PC-9 (cell line): ENCODE measurements around the gene ACSM4. TPM values are rescaled to one million over a fixed set of nuclear protein-coding genes. Genes with fewer than 3 reads are reported as not detected.

Source experiments
- BruUV-seq: library from RNA; stranded (reverse); fragments of 400-500 nt; replicated peaks from 2 replicates; lab custom pipeline; 2021; lab: Mats Ljungman, UMichigan
- CTCF ChIA-PET: fragments of 300-600 bp; sonication (Branson Sonifier 250); formaldehyde crosslinking; loops from one replicate; lab custom pipeline; 2022; ENCODE audit warnings: antibody characterized with exemption; lab: Charles Lee
- POLR2A ChIA-PET: fragments of 300-600 bp; sonication (Branson Sonifier 250); formaldehyde crosslinking; loops from one replicate; lab custom pipeline; 2022; ENCODE audit warnings: antibody characterized with exemption; ENCODE audit not compliant: unreplicated experiment; lab: Charles Lee
- DNase-seq, 2 experiments: peaks; one replicate each; pipeline versions ENCODE4 v3.0.0 to v3.0.0-alpha.2; 2015 to 2022; ENCODE audit warnings: mixed read lengths in 1 of 2
- H2AFZ ChIP-seq: fragments of 200-600 bp; sonication (generic); 2 replicates; pipeline ENCODE4 v1.8.1; 2017; ENCODE audit warnings: antibody characterized with exemption
- H3F3A ChIP-seq: fragments of 200-600 bp; sonication (generic); 2 replicates; pipeline ENCODE4 v1.8.1; 2017; ENCODE audit warnings: antibody characterized with exemption, mild to moderate bottlenecking, low read depth; ENCODE audit not compliant: insufficient read depth
- H3K27ac ChIP-seq: fragments of 200-600 bp; sonication (generic); 2 replicates; pipeline ENCODE4 v1.6.1; 2016; ENCODE audit warnings: mixed run types
- H3K27me3 ChIP-seq: fragments of 200-600 bp; sonication (generic); 2 replicates; pipeline ENCODE4 v1.6.1; 2016; ENCODE audit warnings: low read depth, mixed run types; ENCODE audit not compliant: insufficient read depth
- H3K36me3 ChIP-seq: fragments of 200-600 bp; sonication (generic); 2 replicates; pipeline ENCODE4 v1.6.1; 2016; ENCODE audit warnings: low read depth, mixed run types
- H3K4me1 ChIP-seq: fragments of 200-600 bp; sonication (generic); replicated peaks from 2 replicates; pipeline ENCODE4 v1.6.1; 2016; ENCODE audit warnings: mixed run types; ENCODE audit not compliant: insufficient read depth
- H3K4me2 ChIP-seq: fragments of 200-600 bp; sonication (generic); 2 replicates; pipeline ENCODE4 v1.6.1; 2017; ENCODE audit warnings: mixed run types
- H3K4me3 ChIP-seq: fragments of 200-600 bp; sonication (generic); 2 replicates; pipeline ENCODE4 v1.6.1; 2016; ENCODE audit warnings: mixed run types
- H3K79me2 ChIP-seq: fragments of 200-600 bp; sonication (generic); 2 replicates; pipeline ENCODE4 v1.6.1; 2017; ENCODE audit warnings: low read depth, mixed run types
- H3K9me2 ChIP-seq: fragments of 200-600 bp; sonication (generic); 2 replicates; pipeline ENCODE4 v1.8.1; 2017; ENCODE audit warnings: mild to moderate bottlenecking; ENCODE audit not compliant: insufficient read depth
- H3K9me3 ChIP-seq: fragments of 200-600 bp; sonication (generic); 2 replicates; pipeline ENCODE4 v1.8.1; 2016; ENCODE audit warnings: low read depth; ENCODE audit not compliant: insufficient read depth
- H4K20me1 ChIP-seq: fragments of 200-600 bp; sonication (generic); 2 replicates; pipeline ENCODE4 v1.8.1; 2017; ENCODE audit not compliant: insufficient read depth
- CTCF ChIP-seq: fragments of 200-600 bp; sonication (generic); conservative IDR thresholded peaks from 2 replicates; pipeline ENCODE4 v1.6.1; 2017; ENCODE audit warnings: mixed run types, antibody characterized with exemption, mild to moderate bottlenecking, moderate library complexity
- EZH2 ChIP-seq: fragments of 200-600 bp; sonication (generic); IDR thresholded peaks from 2 replicates; pipeline ENCODE4 v1.8.0; 2017; ENCODE audit warnings: antibody characterized with exemption, low read depth
- intact Hi-C: fragments of 100-400 bp; cut with micrococcal nuclease; formaldehyde crosslinking; loops from one replicate; pipeline ENCODE4 v1.10.0; 2022; ENCODE audit not compliant: unreplicated experiment
- total RNA-seq: library from RNA; stranded (reverse); gene quantifications from 2 replicates; pipeline ENCODE4 v1.2.3, GENCODE V29; 2021

ACSM4 gene
- total RNA-seq, 1 experiment from 2014 or later: not detected

GRCh38 chr12:7293670-7294069, 10.2 kb upstream of the ACSM4 start:
- H3K27ac ChIP-seq: no peak overlapping the region
- no peaks in the 10 kb centered on the region for H3F3A ChIP-seq
- intact Hi-C loops: no loop called here
- H3K9me2 ChIP-seq: 0 out of 2 replicates have a peak, but pooled peaks cover 3% of the 10 kb centered on the region
- TF ChIP-seq CTCF (no peak), EZH2 (no peak)
- peaks cover 5% of the 10 kb centered on the region for H3K9me3 ChIP-seq
- DNase-seq: no peak
- no TSS peak for BruUV-seq
- H3K4me2 ChIP-seq: no peak overlapping the region
- no peaks in the 10 kb centered on the region for H4K20me1 ChIP-seq
- no peaks in the 10 kb centered on the region for H3K36me3 ChIP-seq
- 0 out of 2 replicates have a peak, but pooled peaks cover 7% of the 10 kb centered on the region for H3K27me3 ChIP-seq
- H2AFZ ChIP-seq: no peak overlapping the region
- H3K79me2 ChIP-seq: no peaks in the 10 kb centered on the region
- H3K4me3 ChIP-seq: no peak overlapping the region
- POLR2A ChIA-PET: no interaction called here
- H3K4me1 ChIP-seq: no peaks in the 10 kb centered on the region
- CTCF ChIA-PET: no interaction called here

- H3K9me3 ChIP-seq: peaks cover 2% of the 10 kb centered on the region; the same call in 1 of the 2 replicates
- H3K4me3 ChIP-seq: no peak overlapping the region
- DNase-seq: no peak
- no peak overlapping the region for H2AFZ ChIP-seq
- H3K79me2 ChIP-seq: no peaks in the 10 kb centered on the region
- intact Hi-C loops: no loop called here
- POLR2A ChIA-PET: no interaction called here
- H3K36me3 ChIP-seq: no peaks in the 10 kb centered on the region
- TF ChIP-seq CTCF (no peak), EZH2 (no peak)
- no peak overlapping the region for H3K4me2 ChIP-seq
- 0 out of 2 replicates have a peak, but pooled peaks cover 7% of the 10 kb centered on the region for H3K27me3 ChIP-seq
- H3K4me1 ChIP-seq: no peaks in the 10 kb centered on the region
- H3K9me2 ChIP-seq: no peaks in the 10 kb centered on the region
- H4K20me1 ChIP-seq: no peaks in the 10 kb centered on the region
- no peaks in the 10 kb centered on the region for H3F3A ChIP-seq
- CTCF ChIA-PET: no interaction called here
- BruUV-seq: no TSS peak
- no peak overlapping the region for H3K27ac ChIP-seq
Measured at GRCh38 chr12:7295529-7295928, 8.3 kb upstream of the ACSM4 start.

GRCh38 chr12:7297865-7298264, 6.0 kb upstream of the ACSM4 start:
- no TSS peak for BruUV-seq
- TF ChIP-seq CTCF (no peak), EZH2 (no peak)
- H3K4me2 ChIP-seq: no peak overlapping the region
- H2AFZ ChIP-seq: no peak overlapping the region
- H3K36me3 ChIP-seq: no peaks in the 10 kb centered on the region
- no peak overlapping the region for H3K27ac ChIP-seq
- ChIA-PET POLR2A (no interaction called here), CTCF (no interaction called here)
- H3F3A ChIP-seq: no peaks in the 10 kb centered on the region
- H3K4me3 ChIP-seq: no peak overlapping the region
- no peaks in the 10 kb centered on the region for H3K4me1 ChIP-seq
- 0 out of 2 replicates have a peak, but pooled peaks cover 7% of the 10 kb centered on the region for H3K27me3 ChIP-seq
- no peaks in the 10 kb centered on the region for H3K79me2 ChIP-seq
- H3K9me2 ChIP-seq: no peaks in the 10 kb centered on the region
- no peaks in the 10 kb centered on the region for H4K20me1 ChIP-seq
- no peaks in the 10 kb centered on the region for H3K9me3 ChIP-seq
- DNase-seq: no peak
- intact Hi-C loops: no loop called here
